NCI-H446 treated with DMSO at 0.1 percent for 48 hours (cell line): ENCODE measurements around the gene RBBP8.

Experiments
- DNase-seq: peaks from one replicate; lab custom pipeline; 2025; lab: John Stamatoyannopoulos, UW

Gene RBBP8

GRCh38 chr18:23063502-23063901, 130.4 kb downstream of the RBBP8 start:
- no peak for DNase-seq

- DNase-seq, result no peak
Observed at GRCh38 chr18:23065234-23065806, 132.2 kb downstream of the RBBP8 start.

- DNase-seq, result no peak
Observed at GRCh38 chr18:23066060-23066459, 132.9 kb downstream of the RBBP8 start.

- no peak for DNase-seq
Observed at GRCh38 chr18:23066504-23067039, 133.4 kb downstream of the RBBP8 start.

- DNase-seq, result no peak
Observed at GRCh38 chr18:23067236-23067635, 134.1 kb downstream of the RBBP8 start.

- DNase-seq, result no peak
Observed at GRCh38 chr18:23068011-23068410, 134.9 kb downstream of the RBBP8 start.

GRCh38 chr18:23068570-23069310, 135.6 kb downstream of the RBBP8 start:
- no peak for DNase-seq

- no peak for DNase-seq
Observed at GRCh38 chr18:23069481-23069880, 136.4 kb downstream of the RBBP8 start.

- no peak for DNase-seq
Observed at GRCh38 chr18:23069898-23070297, 136.8 kb downstream of the RBBP8 start.

- DNase-seq, result no peak
Observed at GRCh38 chr18:23071285-23071684, 138.2 kb downstream of the RBBP8 start.

GRCh38 chr18:23072079-23072478, 139.0 kb downstream of the RBBP8 start:
- DNase-seq, result no peak

- DNase-seq, result no peak
Observed at GRCh38 chr18:23073996-23074606, 141.0 kb downstream of the RBBP8 start.
